GM12801 (cell line): ENCODE data around the gene AJAP1.

Source experiments
- CTCF ChIP-seq: IDR thresholded peaks from one replicate; pipeline ENCODE4 v1.5.1; 2011; ENCODE audit warnings: control low read depth; ENCODE audit not compliant: insufficient read length; ENCODE audit errors: extremely low read depth

AJAP1 gene

GRCh38 chr1:4653796-4654725 is at the start of gene AJAP1:
TSS of gene AJAP1 (plus strand) at chr1:4654609. CDS start at chr1:4655426, 817 bp downstream.
- TF ChIP-seq CTCF: no peak

GRCh38 chr1:4605158-4605557 is 49.3 kb upstream of the AJAP1 start:
- no peak for TF ChIP-seq CTCF

- TF ChIP-seq CTCF: no peak
Observed at GRCh38 chr1:4611563-4612341, 42.7 kb upstream of the AJAP1 start.

GRCh38 chr1:4612991-4613390 is 41.4 kb upstream of the AJAP1 start:
- TF ChIP-seq CTCF: no peak

GRCh38 chr1:4613606-4614370 is 40.6 kb upstream of the AJAP1 start:
- no peak for TF ChIP-seq CTCF

GRCh38 chr1:4614371-4615137 is 39.9 kb upstream of the AJAP1 start:
- no peak for TF ChIP-seq CTCF
